ENCODE results near the gene EPHA8. TPM values are rescaled to one million over a fixed set of nuclear protein-coding genes. Genes with fewer than 3 reads are reported as not detected.

Gene EPHA8
- total and polyA plus RNA-seq, 2 of the 13 experiments (the other 11 are each of a cell fraction or from before 2014, with no cell fraction given) = not detected

DNA sequence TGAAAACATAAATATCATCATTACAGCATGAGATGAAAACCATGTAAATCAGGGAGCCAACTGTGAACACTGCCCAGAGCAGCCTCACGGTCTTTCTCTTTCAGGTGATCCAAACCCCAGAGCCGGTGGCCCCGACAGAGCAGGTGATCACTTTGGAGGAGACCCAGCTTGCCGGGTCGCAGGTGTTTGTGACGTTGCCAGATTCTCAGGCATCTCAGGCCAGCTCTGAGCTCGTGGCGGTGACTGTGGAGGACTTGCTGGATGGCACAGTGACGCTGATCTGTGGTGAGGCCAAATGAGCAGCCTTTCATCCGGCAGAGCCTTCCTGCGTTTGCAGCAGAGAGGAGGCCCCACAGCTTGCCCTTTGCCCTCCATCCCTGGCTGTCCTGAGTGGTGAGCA lies 37.2 kb upstream of the EPHA8 start:
- H3K27ac ChIP-seq (ENCODE audit: extremely low read length, insufficient read depth, low read length) = no peak overlapping the region
- H3K4me1 ChIP-seq (ENCODE audit: insufficient read depth, low read length) = no peaks in the 10 kb centered on the region
- WGBS (ENCODE audit: low lambda C conversion rate) = 91% methylated on average over 8 of the region's 11 CpGs
- TF ChIP-seq KDM5A (IDR thresholded peaks at IDR 0.05; ENCODE audit: borderline replicate concordance, low read length) (no peak), ZNF550 (CRISPR knock-in tag; IDR thresholded peaks at IDR 0.05; ENCODE audit: borderline replicate concordance) (no peak), SP140L (CRISPR knock-in tag; IDR thresholded peaks at IDR 0.05; ENCODE audit: borderline replicate concordance) (no peak)
- ATAC-seq (no peak), FAIRE-seq (no peak), DNase-seq (ENCODE audit: low spot score) (no peak)
- H3K9me3 ChIP-seq (ENCODE audit: low read length) = no peaks in the 10 kb centered on the region
- no TSS peak for BruUV-seq (replicated peaks)
- in situ Hi-C loops (cut with HindIII; ENCODE audit: extremely low pct_ligation_motif_present, low pct_unique_long_range_greater_than_20kb) = no loop called here
- no peaks in the 10 kb centered on the region for H4K20me1 ChIP-seq (ENCODE audit: insufficient read depth, low read length)
- no peak overlapping the region for H3K4me3 ChIP-seq (replicated peaks in 1 of 3; ENCODE audit: insufficient read depth in 1 of 3, low read depth in 2 of 3, low read length in 3 of 3)
- no peak overlapping the region for H2AFZ ChIP-seq (ENCODE audit: low read length)
- intact Hi-C loops (cut with micrococcal nuclease; ENCODE audit: unreplicated experiment) = no loop called here
- POLR2A ChIA-PET = no interaction called here
- H3K9ac ChIP-seq (ENCODE audit: insufficient read depth, low read depth, low read length) = no peak overlapping the region
- H3K27me3 ChIP-seq (ENCODE audit: control insufficient read depth in 1 of 2, insufficient read depth in 2 of 2, low read length in 2 of 2) = no peaks in the 10 kb centered on the region
- peaks cover 24 to 52% of the 10 kb centered on the region in 2 experiments for H3K36me3 ChIP-seq (replicated peaks in 1 of 2; ENCODE audit: control insufficient read depth in 1 of 2, insufficient read depth in 2 of 2, low read length in 2 of 2)
- CTCF ChIA-PET (ENCODE audit: low intra/inter-chr PET ratio, low total read pairs) = no interaction called here
- no peak overlapping the region for H3K4me2 ChIP-seq (ENCODE audit: low read depth, low read length)
- H3K79me2 ChIP-seq (ENCODE audit: insufficient read depth, low read length) = no peaks in the 10 kb centered on the region

DNA sequence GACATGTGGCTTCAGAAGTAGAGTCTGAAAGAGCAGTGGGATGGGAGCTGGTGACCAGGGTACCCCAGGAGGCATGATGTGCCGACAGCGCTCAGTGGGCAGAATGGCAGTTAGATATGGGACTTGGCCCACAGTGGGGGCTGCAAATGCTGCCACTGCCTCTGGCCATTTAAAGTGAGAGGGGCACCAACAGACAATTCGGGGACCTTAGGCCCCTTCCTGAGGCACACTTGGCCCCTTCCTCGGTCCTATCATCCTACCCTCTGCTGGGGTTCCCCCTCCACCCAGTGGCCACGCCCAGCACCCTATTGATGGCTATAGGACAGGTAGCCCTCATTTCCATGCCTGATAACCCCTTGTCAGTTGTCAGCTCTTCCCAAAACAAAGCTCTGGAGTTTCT lies 36.6 kb upstream of the EPHA8 start:
- Histone ChIP-seq H3K9me3 (ENCODE audit: low read length) (no peaks in the 10 kb centered on the region), H3K27me3 (ENCODE audit: control insufficient read depth in 1 of 2, insufficient read depth in 2 of 2, low read length in 2 of 2) (no peaks in the 10 kb centered on the region), H3K4me2 (ENCODE audit: low read depth, low read length) (no peak overlapping the region), H3K9ac (ENCODE audit: insufficient read depth, low read depth, low read length) (no peak overlapping the region), H3K4me3 (replicated peaks in 1 of 3; ENCODE audit: insufficient read depth in 1 of 3, low read depth in 2 of 3, low read length in 3 of 3) (no peak overlapping the region), H3K4me1 (ENCODE audit: insufficient read depth, low read length) (no peaks in the 10 kb centered on the region), H3K36me3 (replicated peaks in 1 of 2; ENCODE audit: control insufficient read depth in 1 of 2, insufficient read depth in 2 of 2, low read length in 2 of 2) (peaks cover 20 to 47% of the 10 kb centered on the region in 2 experiments), H4K20me1 (ENCODE audit: insufficient read depth, low read length) (no peaks in the 10 kb centered on the region), H3K79me2 (ENCODE audit: insufficient read depth, low read length) (no peaks in the 10 kb centered on the region), H2AFZ (ENCODE audit: low read length) (no peak overlapping the region), H3K27ac (ENCODE audit: extremely low read length, insufficient read depth, low read length) (no peak overlapping the region)
- FAIRE-seq (no peak), ATAC-seq (no peak), DNase-seq (ENCODE audit: low spot score) (no peak)
- BruUV-seq (replicated peaks) = no TSS peak
- POLR2A ChIA-PET = no interaction called here
- 100% methylated on average over 1 of the region's 5 CpGs for WGBS (ENCODE audit: low lambda C conversion rate)
- CTCF ChIA-PET (ENCODE audit: low intra/inter-chr PET ratio, low total read pairs) = no interaction called here
- intact Hi-C loops (cut with micrococcal nuclease; ENCODE audit: unreplicated experiment) = no loop called here
- in situ Hi-C loops (cut with HindIII; ENCODE audit: extremely low pct_ligation_motif_present, low pct_unique_long_range_greater_than_20kb) = no loop called here
- no peak for TF ChIP-seq DNMT3B (CRISPR knock-in tag; conservative IDR thresholded peaks at IDR 0.05)
- TF ChIP-seq TBL1XR1 (IDR thresholded peaks at IDR 0.05; ENCODE audit: borderline replicate concordance, low read length, partially characterized antibody) = no peak
- TF ChIP-seq KMT2A (CRISPR knock-in tag; IDR thresholded peaks at IDR 0.05) = no peak
- TF ChIP-seq PAWR (CRISPR knock-in tag; IDR thresholded peaks at IDR 0.05; ENCODE audit: borderline replicate concordance) = no peak
- TF ChIP-seq MIXL1 (CRISPR knock-in tag; IDR thresholded peaks at IDR 0.05) = no peak
- TF ChIP-seq, protein P1, sequence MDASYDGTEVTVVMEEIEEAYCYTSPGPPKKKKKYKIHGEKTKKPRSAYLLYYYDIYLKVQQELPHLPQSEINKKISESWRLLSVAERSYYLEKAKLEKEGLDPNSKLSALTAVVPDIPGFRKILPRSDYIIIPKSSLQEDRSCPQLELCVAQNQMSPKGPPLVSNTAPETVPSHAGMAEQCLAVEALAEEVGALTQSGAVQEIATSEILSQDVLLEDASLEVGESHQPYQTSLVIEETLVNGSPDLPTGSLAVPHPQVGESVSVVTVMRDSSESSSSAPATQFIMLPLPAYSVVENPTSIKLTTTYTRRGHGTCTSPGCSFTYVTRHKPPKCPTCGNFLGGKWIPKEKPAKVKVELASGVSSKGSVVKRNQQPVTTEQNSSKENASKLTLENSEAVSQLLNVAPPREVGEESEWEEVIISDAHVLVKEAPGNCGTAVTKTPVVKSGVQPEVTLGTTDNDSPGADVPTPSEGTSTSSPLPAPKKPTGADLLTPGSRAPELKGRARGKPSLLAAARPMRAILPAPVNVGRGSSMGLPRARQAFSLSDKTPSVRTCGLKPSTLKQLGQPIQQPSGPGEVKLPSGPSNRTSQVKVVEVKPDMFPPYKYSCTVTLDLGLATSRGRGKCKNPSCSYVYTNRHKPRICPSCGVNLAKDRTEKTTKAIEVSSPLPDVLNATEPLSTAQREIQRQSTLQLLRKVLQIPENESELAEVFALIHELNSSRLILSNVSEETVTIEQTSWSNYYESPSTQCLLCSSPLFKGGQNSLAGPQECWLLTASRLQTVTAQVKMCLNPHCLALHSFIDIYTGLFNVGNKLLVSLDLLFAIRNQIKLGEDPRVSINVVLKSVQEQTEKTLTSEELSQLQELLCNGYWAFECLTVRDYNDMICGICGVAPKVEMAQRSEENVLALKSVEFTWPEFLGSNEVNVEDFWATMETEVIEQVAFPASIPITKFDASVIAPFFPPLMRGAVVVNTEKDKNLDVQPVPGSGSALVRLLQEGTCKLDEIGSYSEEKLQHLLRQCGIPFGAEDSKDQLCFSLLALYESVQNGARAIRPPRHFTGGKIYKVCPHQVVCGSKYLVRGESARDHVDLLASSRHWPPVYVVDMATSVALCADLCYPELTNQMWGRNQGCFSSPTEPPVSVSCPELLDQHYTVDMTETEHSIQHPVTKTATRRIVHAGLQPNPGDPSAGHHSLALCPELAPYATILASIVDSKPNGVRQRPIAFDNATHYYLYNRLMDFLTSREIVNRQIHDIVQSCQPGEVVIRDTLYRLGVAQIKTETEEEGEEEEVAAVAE (CRISPR knock-in tag; IDR thresholded peaks at IDR 0.05; ENCODE audit: borderline replicate concordance) = no peak
- TF ChIP-seq JARID2 (CRISPR knock-in tag; IDR thresholded peaks at IDR 0.05; ENCODE audit: insufficient replicate concordance) = no peak
- no peak for TF ChIP-seq KLF16 (CRISPR knock-in tag; IDR thresholded peaks at IDR 0.05)
- TF ChIP-seq ZMYM2 (CRISPR knock-in tag; IDR thresholded peaks at IDR 0.05) = no peak
- TF ChIP-seq HDAC2 (CRISPR knock-in tag; IDR thresholded peaks at IDR 0.05) = no peak
- TF ChIP-seq SRSF4 (IDR thresholded peaks at IDR 0.05; ENCODE audit: low read depth, low read length, poor library complexity, severe bottlenecking) = no peak
- TF ChIP-seq, protein P2, sequence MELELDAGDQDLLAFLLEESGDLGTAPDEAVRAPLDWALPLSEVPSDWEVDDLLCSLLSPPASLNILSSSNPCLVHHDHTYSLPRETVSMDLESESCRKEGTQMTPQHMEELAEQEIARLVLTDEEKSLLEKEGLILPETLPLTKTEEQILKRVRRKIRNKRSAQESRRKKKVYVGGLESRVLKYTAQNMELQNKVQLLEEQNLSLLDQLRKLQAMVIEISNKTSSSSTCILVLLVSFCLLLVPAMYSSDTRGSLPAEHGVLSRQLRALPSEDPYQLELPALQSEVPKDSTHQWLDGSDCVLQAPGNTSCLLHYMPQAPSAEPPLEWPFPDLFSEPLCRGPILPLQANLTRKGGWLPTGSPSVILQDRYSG (CRISPR knock-in tag; IDR thresholded peaks at IDR 0.05) = no peak
- no peak for TF ChIP-seq BHLHE40 (IDR thresholded peaks at IDR 0.05; ENCODE audit: low read length)
